Vagina (tissue), 2 donors: ENCODE data around the gene ZNF280A. TPM values are rescaled to one million over a fixed set of nuclear protein-coding genes. Genes with fewer than 3 reads are reported as not detected.
"Not testable (repeated sequence)": the region's sequence is repeated elsewhere in the genome, so short reads cannot be mapped to it uniquely, and the experiment has no call there.

ENCODE experiments used
- DNase-seq, 2 donors: peaks; one replicate each; pipeline ENCODE4 v3.0.0-alpha.2; 2017; ENCODE audit errors: extremely low spot score in 2 of 2
- H3K27ac ChIP-seq: fragments of 200-600 bp; sonication (generic); one replicate; pipeline ENCODE4 v1.5.1; 2019
- H3K27me3 ChIP-seq: fragments of 200-600 bp; sonication (generic); one replicate; pipeline ENCODE4 v1.5.1; 2019
- H3K36me3 ChIP-seq, 2 donors: fragments of 200-600 bp; sonication (generic); one replicate each; pipeline ENCODE4 v1.5.1; 2017 to 2019
- H3K4me1 ChIP-seq: fragments of 200-600 bp; sonication (generic); one replicate; pipeline ENCODE4 v1.5.1; 2019
- H3K4me3 ChIP-seq, 2 donors: fragments of 200-600 bp; sonication (generic); 1 replicate in 1 of 2; 2 replicates in 1 of 2; pipeline ENCODE4 v1.5.1; 2016 to 2019
- H3K9me3 ChIP-seq: fragments of 200-600 bp; sonication (generic); one replicate; pipeline ENCODE4 v1.5.1; 2019
- CTCF ChIP-seq, 3 experiments: fragments of 450-650 bp in 2 of 3; fragments of 200-600 bp in 1 of 3; sonication (generic) in 1 of 3; IDR thresholded peaks; one replicate each; pipeline ENCODE4 v1.5.1; 2017 to 2019; ENCODE audit warnings: antibody characterized with exemption in 3 of 3, mild to moderate bottlenecking in 2 of 3, moderate library complexity in 2 of 3
- POLR2A ChIP-seq, 2 donors: fragments of 450-650 bp; IDR thresholded peaks; one replicate each; pipeline ENCODE4 v1.6.1; 2017; ENCODE audit warnings: antibody characterized with exemption in 2 of 2, mild to moderate bottlenecking in 2 of 2, moderate library complexity in 2 of 2
- POLR2AphosphoS5 ChIP-seq, 2 donors: sonication (generic); formaldehyde crosslinking; IDR thresholded peaks; one replicate each; pipeline ENCODE4 v1.9.0; 2017; ENCODE audit warnings: antibody characterized with exemption in 2 of 2, mild to moderate bottlenecking in 2 of 2, low read depth in 1 of 2; ENCODE audit not compliant: insufficient read depth in 1 of 2
- intact Hi-C: fragments of 100-400 bp; cut with DNase I; formaldehyde crosslinking; loops from one replicate; pipeline ENCODE4 v1.15.1; 2023
- total RNA-seq: library from RNA; depleted of rRNA; stranded (reverse); fragments of >200 nt; gene quantifications from one replicate; pipeline ENCODE4 v1.2.3, GENCODE V29; 2016

Gene ZNF280A
- total RNA-seq, 1 donor from 2014 or later, result not detected

GRCh38 chr22:22479116-22479515 lies 41.0 kb downstream of the ZNF280A start:
- H3K27ac ChIP-seq, result no peak overlapping the region
- no peaks in the 10 kb centered on the region for H3K4me1 ChIP-seq
- no peak for DNase-seq
- intact Hi-C loops, result no loop called here
- H3K27me3 ChIP-seq, result no peaks in the 10 kb centered on the region
- H3K4me3 ChIP-seq, result no peak overlapping the region
- no peaks in the 10 kb centered on the region for H3K9me3 ChIP-seq
- no peaks in the 10 kb centered on the region for H3K36me3 ChIP-seq
- TF ChIP-seq POLR2AphosphoS5 (IDR thresholded peaks at IDR 0.05; ENCODE audit: insufficient read depth in 1 of 2, low read depth in 1 of 2), result no peak
- no peak for TF ChIP-seq POLR2A (IDR thresholded peaks at IDR 0.05)
- no peak for TF ChIP-seq CTCF (IDR thresholded peaks at IDR 0.05)

- Histone ChIP-seq H3K4me1 (no peaks in the 10 kb centered on the region), H3K36me3 (no peaks in the 10 kb centered on the region), H3K27me3 (no peaks in the 10 kb centered on the region), H3K4me3 (no peak overlapping the region), H3K27ac (no peak overlapping the region), H3K9me3 (no peaks in the 10 kb centered on the region)
- DNase-seq, result no peak
- no peak for TF ChIP-seq POLR2A (IDR thresholded peaks at IDR 0.05)
- TF ChIP-seq POLR2AphosphoS5 (IDR thresholded peaks at IDR 0.05; ENCODE audit: insufficient read depth in 1 of 2, low read depth in 1 of 2), result no peak
- no peak for TF ChIP-seq CTCF (IDR thresholded peaks at IDR 0.05)
- intact Hi-C loops, result no loop called here
These were observed 41.6 kb downstream of the ZNF280A start for GRCh38 chr22:22478470-22478869.

- H3K4me3 ChIP-seq, result no peak overlapping the region
- no peaks in the 10 kb centered on the region for H3K36me3 ChIP-seq
- H3K9me3 ChIP-seq, result no peaks in the 10 kb centered on the region
- H3K4me1 ChIP-seq, result no peaks in the 10 kb centered on the region
- DNase-seq, result no peak
- no peak overlapping the region for H3K27ac ChIP-seq
- TF ChIP-seq POLR2A (IDR thresholded peaks at IDR 0.05) (no peak), POLR2AphosphoS5 (IDR thresholded peaks at IDR 0.05; ENCODE audit: insufficient read depth in 1 of 2, low read depth in 1 of 2) (no peak), CTCF (IDR thresholded peaks at IDR 0.05) (no peak)
- no peaks in the 10 kb centered on the region for H3K27me3 ChIP-seq
- intact Hi-C loops, result no loop called here
These were observed 45.3 kb downstream of the ZNF280A start for GRCh38 chr22:22474733-22475132.

- intact Hi-C loops, result not testable (repeated sequence)
These were observed 49.0 kb downstream of the ZNF280A start for GRCh38 chr22:22471104-22471503.

GRCh38 chr22:22469527-22469926 lies 50.5 kb downstream of the ZNF280A start:
- intact Hi-C loops, result no loop called here
- Histone ChIP-seq H3K9me3 (no peaks in the 10 kb centered on the region), H3K27ac (no peak overlapping the region), H3K27me3 (no peaks in the 10 kb centered on the region), H3K4me1 (no peaks in the 10 kb centered on the region), H3K36me3 (no peaks in the 10 kb centered on the region), H3K4me3 (no peak overlapping the region)
- no peak for DNase-seq
- no peak for TF ChIP-seq CTCF (IDR thresholded peaks at IDR 0.05)
- TF ChIP-seq POLR2AphosphoS5 (IDR thresholded peaks at IDR 0.05; ENCODE audit: insufficient read depth in 1 of 2, low read depth in 1 of 2), result no peak
- TF ChIP-seq POLR2A (IDR thresholded peaks at IDR 0.05), result no peak

More at GRCh38 chr22:22471104-22471503, 49.0 kb downstream of the ZNF280A start:
- H3K36me3 ChIP-seq, H3K9me3 ChIP-seq, DNase-seq, H3K4me1 ChIP-seq, H3K27me3 ChIP-seq, H3K27ac ChIP-seq, H3K4me3 ChIP-seq: not testable (repeated sequence)

GRCh38 chr22:22468794-22469469 lies 51.1 kb downstream of the ZNF280A start:
- H3K4me3 ChIP-seq, H3K27ac ChIP-seq, DNase-seq, intact Hi-C loops, H3K36me3 ChIP-seq, H3K27me3 ChIP-seq, H3K9me3 ChIP-seq, H3K4me1 ChIP-seq: not testable (repeated sequence)
